ENCODE data around the gene LGALS13.

The LGALS13 gene

GRCh38 chr19:39602224-39602623 is at the start of gene LGALS13:
LGALS13 (plus strand) TSS chr19:39602524; CDS start chr19:39602569, 45 bp downstream.
- in situ Hi-C loops (cut with MboI; ENCODE audit: low sequenced_read_pairs) = no loop called here

- in situ Hi-C loops (cut with MboI; ENCODE audit: low sequenced_read_pairs) = no loop called here
Measured at GRCh38 chr19:39553082-39553652, 49.2 kb upstream of the LGALS13 start.

GRCh38 chr19:39554701-39555311 is 47.5 kb upstream of the LGALS13 start:
- in situ Hi-C loops (cut with MboI; ENCODE audit: low sequenced_read_pairs) = no loop called here

- in situ Hi-C loops (cut with MboI; ENCODE audit: low sequenced_read_pairs) = no loop called here
Measured at GRCh38 chr19:39555883-39556282, 46.4 kb upstream of the LGALS13 start.

- in situ Hi-C loops (cut with MboI; ENCODE audit: low sequenced_read_pairs) = no loop called here
Measured at GRCh38 chr19:39557811-39558623, 44.3 kb upstream of the LGALS13 start.

- in situ Hi-C loops (cut with MboI; ENCODE audit: low sequenced_read_pairs) = no loop called here
Measured at GRCh38 chr19:39558624-39559117, 43.7 kb upstream of the LGALS13 start.

GRCh38 chr19:39563408-39563807 is 38.9 kb upstream of the LGALS13 start:
- in situ Hi-C loops (cut with MboI; ENCODE audit: low sequenced_read_pairs) = no loop called here

- in situ Hi-C loops (cut with MboI; ENCODE audit: low sequenced_read_pairs) = no loop called here
Measured at GRCh38 chr19:39566064-39566463, 36.3 kb upstream of the LGALS13 start.

- in situ Hi-C loops (cut with MboI; ENCODE audit: low sequenced_read_pairs) = no loop called here
Measured at GRCh38 chr19:39568604-39569003, 33.7 kb upstream of the LGALS13 start.

GRCh38 chr19:39582442-39582841 is 19.9 kb upstream of the LGALS13 start:
- in situ Hi-C loops (cut with MboI; ENCODE audit: low sequenced_read_pairs) = no loop called here

GRCh38 chr19:39582891-39583625 is 19.3 kb upstream of the LGALS13 start:
- in situ Hi-C loops (cut with MboI; ENCODE audit: low sequenced_read_pairs) = no loop called here

- in situ Hi-C loops (cut with MboI; ENCODE audit: low sequenced_read_pairs) = no loop called here
Measured at GRCh38 chr19:39587496-39587895, 14.8 kb upstream of the LGALS13 start.

- in situ Hi-C loops (cut with MboI; ENCODE audit: low sequenced_read_pairs) = no loop called here
Measured at GRCh38 chr19:39588066-39588465, 14.3 kb upstream of the LGALS13 start.

GRCh38 chr19:39590265-39590664 is 12.1 kb upstream of the LGALS13 start:
- in situ Hi-C loops (cut with MboI; ENCODE audit: low sequenced_read_pairs) = no loop called here

- in situ Hi-C loops (cut with MboI; ENCODE audit: low sequenced_read_pairs) = no loop called here
Measured at GRCh38 chr19:39592381-39592780, 9.9 kb upstream of the LGALS13 start.

- in situ Hi-C loops (cut with MboI; ENCODE audit: low sequenced_read_pairs) = no loop called here
Measured at GRCh38 chr19:39595950-39596349, 6.4 kb upstream of the LGALS13 start.

- in situ Hi-C loops (cut with MboI; ENCODE audit: low sequenced_read_pairs) = no loop called here
Measured at GRCh38 chr19:39596911-39597310, 5.4 kb upstream of the LGALS13 start.

- in situ Hi-C loops (cut with MboI; ENCODE audit: low sequenced_read_pairs) = no loop called here
Measured at GRCh38 chr19:39599116-39599515, 3.2 kb upstream of the LGALS13 start.

- in situ Hi-C loops (cut with MboI; ENCODE audit: low sequenced_read_pairs) = no loop called here
Measured at GRCh38 chr19:39603825-39604224, 1.5 kb downstream of the LGALS13 start.

- in situ Hi-C loops (cut with MboI; ENCODE audit: low sequenced_read_pairs) = no loop called here
Measured at GRCh38 chr19:39607021-39607420, 4.7 kb downstream of the LGALS13 start.

GRCh38 chr19:39607561-39607960 is 5.2 kb downstream of the LGALS13 start:
- in situ Hi-C loops (cut with MboI; ENCODE audit: low sequenced_read_pairs) = no loop called here
